CD4-positive, alpha-beta T cell treated with Interleukin-1 beta for 1 hour (primary cell): ENCODE measurements around the gene STXBP2.
A peak's percentile ranks its signal among the peaks of the same experiment; 100 is the strongest.

Source experiments
- DNase-seq, 2 donors: peaks; one replicate each; pipeline ENCODE4 v3.0.0-alpha.2; 2020 to 2022

The STXBP2 gene

DNA sequence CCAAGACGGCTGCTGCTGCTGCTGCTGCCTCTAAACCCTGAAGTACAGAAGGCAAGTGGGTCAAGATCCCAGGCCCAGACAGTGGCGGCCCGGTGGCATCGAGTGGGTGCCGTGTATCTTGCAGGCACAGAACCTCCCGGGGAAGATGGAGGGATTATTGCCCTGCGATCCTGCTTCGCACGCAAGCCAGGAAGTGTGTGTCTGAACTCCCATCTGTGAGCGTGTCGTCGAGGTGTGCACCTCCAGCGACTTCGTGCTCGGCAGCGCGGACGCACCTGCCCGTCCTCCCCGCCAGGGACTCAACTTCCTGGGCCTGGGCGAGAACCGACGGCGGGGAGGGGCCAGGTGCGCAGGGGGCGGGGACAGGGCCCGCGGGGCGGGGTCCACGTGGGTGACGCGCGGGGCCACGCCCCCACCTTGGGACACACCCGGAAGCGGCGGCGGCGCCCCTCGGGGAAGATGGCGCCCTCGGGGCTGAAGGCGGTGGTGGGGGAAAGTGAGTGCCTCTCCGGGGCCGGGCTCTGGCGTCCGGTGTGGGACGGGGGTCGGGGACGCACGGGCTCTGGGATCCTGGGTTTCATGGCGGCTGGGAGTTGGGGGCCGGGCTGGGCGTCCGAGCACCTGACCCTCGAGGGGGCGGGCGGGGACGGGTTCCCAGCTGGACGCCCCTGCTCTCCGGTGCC, at the start of gene STXBP2:
Gene STXBP2 (plus strand): TSS at position 420 of the 683 bp plus-strand sequence. CDS start 40 bp downstream, at position 460.
- peak; percentile 92 to 96 for DNase-seq

DNA sequence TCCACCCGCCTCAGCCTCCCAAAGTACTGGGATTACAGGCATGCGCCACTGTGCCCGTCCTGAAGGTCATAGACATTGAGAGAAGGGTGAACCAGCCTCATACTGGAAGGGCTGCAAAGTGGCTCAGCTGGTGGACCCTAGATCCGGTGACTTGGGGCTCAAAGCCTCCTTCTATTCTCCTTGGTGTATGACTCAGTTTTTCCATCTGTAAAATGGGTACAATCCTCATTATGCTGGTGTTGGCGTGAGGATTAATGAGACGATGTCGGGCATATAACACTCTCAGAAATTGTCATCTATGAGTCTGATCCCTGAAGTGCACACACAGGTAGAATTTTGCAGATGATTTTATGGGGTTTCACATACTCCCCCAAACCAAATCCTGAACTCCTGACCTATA, 47.1 kb upstream of the STXBP2 start:
- DNase-seq: no peak

DNA sequence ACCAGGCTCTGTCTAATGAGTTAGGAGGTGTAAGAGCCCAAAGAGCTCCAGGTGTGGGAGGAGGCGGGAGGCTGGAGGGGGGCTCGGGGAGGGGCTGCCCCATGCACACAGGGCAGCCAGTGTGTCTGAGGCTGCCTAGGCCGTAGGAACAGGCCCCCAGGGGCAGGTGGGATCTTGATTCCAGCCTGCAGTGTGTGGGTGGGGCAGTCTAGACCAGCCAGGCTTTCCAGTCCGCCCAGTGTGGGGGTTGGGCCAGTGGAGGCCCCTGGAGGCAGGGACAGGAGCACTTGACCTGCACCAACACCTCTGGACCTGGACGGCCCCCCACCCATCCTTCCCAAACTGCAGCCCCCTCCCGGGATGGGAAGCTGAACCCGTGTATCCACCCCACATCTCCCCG, 46.7 kb upstream of the STXBP2 start:
- no peak for DNase-seq

DNA sequence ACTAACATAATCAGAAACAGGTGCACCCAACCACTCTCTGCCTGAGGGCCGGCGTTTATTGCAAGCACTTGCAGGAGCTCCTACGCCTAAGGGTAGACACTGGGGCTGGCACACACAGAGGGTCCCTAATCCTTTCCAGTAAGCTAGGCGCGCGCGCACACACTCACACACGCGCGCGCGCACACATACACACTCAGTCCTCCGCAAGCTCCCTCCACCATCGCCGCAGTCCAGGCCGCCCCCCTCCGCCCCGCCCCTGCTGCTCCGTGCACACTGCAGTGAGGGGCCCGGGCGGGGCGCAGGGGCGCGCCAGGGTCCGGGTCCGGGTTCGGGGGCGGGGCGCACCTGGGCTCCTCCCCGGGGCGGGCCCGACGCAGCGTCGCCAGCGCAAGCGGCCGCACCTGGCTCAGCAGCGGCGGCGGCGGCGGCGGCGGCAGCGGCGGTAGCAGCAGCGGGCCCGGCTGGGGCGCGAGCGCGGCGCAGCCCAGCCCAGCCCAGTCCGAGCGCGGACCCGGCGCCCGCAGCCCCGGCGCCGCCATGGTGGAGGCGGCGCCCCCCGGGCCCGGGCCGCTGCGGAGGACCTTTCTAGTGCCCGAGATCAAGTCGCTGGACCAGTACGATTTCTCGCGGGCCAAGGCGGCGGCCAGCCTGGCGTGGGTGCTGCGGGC, 41.3 kb upstream of the STXBP2 start, which contains the start of gene CAMSAP3:
Gene CAMSAP3 (plus strand): TSS at position 398 of the 668 bp plus-strand sequence. CDS start 140 bp downstream, at position 538.
- DNase-seq: peak; percentile 38 to 40

DNA sequence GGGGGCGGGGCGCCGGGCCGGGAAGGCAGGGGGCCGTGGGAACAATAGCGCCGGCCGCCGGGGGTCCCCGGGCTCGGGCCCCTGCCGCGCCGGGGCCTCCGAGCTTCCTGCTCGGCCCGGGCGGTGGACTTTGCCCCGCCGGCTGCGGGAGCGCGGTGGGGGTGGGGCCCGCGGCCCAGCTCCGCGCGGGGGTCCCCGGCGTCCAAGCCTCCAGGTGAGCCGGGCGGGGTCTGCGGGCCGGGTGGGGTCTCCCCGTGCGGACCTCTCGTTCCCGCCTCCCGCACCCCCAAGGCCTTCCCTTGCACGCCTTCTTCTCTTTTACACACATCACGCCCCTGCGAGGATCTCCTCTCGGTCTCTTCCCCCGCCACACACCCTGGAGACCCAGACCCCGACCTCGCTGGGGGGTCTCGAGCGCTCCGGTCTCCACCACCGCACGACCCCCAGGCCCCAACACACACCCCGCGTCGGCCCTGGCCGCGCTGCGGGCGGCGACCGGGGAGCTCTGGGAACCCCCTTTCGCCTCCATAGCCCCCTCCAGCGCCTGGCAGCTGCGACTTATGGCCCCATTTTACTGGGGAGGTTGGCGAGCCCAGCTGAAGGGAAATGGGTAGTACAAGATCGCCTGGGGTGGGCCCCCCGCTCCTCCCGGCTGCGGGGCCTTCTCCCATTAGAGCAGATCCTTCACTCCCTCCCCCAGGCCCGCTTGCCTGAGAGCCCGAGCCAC, 40.5 kb upstream of the STXBP2 start:
- no peak for DNase-seq

GRCh38 chr19:7597689-7598088, 39.2 kb upstream of the STXBP2 start:
- DNase-seq: no peak

DNA sequence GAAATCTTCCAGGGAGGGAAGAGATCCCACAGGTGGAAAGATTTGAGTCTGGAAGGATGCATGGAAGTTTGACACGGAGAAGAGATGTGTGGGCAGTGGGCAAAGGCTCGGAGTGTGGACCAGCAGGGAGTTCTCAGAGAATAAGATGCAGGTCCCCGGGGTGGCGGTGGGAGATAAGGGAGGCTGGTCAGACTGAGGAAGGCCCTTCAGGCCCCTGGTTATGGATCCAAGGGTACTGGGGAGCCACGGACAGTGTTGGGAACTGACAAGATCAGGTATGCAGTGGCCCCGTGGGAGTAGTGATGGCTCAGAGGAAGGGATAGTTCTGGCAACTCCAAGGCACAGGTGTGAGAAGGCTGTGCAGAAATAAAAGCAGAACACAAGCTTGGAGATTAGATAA, 38.7 kb upstream of the STXBP2 start:
- DNase-seq: no peak

DNA sequence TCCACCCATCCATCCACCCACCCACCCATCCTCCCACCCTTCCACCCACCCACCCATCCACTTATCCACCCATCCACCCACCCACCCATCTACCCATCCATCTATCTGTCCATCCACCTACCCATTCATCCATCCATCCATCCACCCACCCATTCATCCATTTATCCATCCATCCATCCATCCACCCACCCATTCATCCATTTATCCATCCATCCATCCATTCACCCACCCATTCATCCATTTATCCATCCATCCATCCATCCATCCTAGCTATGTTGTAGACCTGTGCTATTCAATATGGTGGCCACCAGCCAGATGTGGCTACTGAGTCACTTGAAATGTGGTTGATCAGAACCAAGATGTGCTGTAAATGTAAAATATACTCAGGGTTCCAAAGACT, 36.2 kb upstream of the STXBP2 start:
- no peak for DNase-seq

GRCh38 chr19:7602240-7602934, 34.5 kb upstream of the STXBP2 start:
- no peak for DNase-seq

DNA sequence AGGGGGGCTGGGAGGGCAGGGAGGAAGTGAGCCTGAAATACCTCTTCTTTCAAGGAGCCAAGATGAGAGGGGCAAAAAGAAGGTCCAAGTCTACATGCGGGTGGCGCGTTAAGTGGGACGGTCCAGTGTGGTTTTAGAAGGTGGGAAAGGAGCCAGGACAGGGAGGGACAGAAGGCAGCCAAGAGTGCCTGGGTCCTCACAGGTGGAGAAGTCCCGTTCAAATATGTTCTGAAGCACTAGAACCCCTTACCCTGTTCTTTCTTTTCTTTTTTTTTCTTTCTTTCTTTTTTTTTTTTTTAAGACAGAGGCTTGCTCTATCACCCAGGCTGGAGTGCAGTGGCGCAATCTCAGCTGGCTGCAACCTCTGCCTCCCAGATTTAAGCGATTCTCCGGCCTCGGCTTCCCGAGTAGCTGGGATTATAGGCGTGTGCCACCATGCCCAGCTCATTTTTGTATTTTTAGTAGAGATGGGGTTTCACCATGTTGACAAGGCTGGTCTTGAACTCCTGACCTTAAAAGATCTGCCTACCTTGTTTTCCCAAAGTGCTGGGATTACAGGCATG, 33.9 kb upstream of the STXBP2 start:
- DNase-seq: no peak

- no peak for DNase-seq
These were observed 33.0 kb upstream of the STXBP2 start for GRCh38 chr19:7603919-7604318.

DNA sequence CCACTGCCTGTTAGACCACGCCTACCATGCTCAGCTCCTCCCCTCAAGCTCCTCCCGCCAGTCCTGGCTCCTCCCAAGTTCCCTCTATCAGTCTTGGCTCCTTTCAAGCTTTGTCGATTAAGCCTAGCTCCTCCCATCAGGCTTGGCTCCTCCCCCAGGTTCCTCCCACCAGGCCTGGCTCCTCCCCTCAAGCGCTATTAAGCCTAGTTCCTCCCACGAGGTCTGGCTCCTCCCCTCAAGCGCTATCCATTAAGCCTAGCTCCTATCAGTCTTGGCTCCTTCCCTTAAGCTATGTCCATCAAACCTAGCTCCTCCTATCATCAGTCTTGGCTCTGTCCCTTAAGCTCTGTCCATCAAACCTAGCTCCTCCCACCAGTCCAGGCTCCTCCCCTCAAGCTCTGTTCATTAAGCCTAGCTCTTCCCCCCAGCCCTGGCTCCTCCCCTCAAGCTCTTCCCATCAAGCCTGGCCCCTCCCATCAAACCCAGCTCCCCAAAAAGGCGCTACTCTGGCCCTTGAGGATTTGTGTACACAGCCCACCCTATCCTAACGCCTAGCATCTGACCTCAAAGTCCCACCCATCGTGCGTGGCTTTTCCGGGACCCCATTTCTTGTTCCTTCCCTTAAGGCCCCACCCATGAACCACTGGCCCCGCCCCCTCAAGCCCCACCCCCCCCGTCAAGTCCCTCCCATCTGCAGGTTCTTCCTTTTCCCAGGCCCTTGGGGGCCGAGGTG, 31.3 kb upstream of the STXBP2 start:
- peak; percentile 20 to 29 for DNase-seq

DNA sequence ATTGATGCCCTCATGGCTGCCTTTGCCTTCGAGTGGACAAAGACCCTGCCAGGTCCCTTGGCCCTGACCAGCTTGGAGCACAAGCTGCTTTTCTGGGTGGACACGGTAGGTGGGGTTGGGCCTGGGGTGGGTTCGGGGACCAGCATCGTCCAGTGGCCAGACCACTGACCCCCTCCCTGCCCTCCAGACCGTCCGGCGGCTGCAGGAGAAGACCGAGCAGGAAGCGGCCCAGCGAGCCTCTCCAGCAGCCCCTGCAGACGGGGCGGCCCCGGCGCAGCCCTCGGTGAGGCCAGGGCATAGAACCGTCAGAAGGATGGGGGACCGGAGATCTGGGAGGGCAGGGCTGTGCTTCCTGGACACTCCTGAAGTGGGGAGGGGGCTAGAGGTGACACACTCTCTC, 30.6 kb upstream of the STXBP2 start:
- no peak for DNase-seq

GRCh38 chr19:7607212-7607873, 29.6 kb upstream of the STXBP2 start:
- no peak for DNase-seq

DNA sequence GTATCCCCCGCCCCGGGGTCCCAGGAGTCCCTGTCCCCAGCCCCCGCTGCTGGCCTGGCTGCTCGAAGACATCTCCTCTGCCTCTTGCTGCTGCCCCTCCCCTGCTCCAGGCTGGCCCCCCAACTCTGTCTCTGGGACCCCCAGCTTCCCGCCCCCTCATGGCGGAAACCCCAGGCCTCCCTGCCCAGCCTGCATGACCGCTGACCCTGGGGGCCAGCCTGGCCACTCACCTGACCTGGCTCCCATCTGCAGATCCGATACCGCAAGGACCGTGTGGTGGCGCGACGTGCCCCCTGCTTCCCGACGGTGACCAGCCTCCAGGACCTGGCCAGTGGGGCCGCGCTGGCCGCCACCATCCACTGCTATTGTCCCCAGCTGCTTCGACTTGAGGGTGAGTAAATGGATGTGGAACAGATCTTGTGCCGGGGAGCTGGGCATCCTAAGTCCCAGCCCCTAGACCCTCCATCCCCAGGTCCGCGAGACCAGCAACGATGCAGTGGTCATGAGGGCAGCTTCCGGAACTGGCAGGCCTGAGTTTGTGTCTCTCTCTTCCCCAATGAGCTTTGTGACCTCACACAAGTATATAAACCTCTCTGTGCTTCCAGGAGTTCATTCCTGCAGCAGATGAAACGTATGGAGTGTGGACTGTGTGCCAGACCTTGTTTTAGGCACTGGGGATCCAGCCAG, 28.9 kb upstream of the STXBP2 start:
- DNase-seq: no peak

- no peak for DNase-seq
These were observed 26.2 kb upstream of the STXBP2 start for GRCh38 chr19:7610491-7611240.

DNA sequence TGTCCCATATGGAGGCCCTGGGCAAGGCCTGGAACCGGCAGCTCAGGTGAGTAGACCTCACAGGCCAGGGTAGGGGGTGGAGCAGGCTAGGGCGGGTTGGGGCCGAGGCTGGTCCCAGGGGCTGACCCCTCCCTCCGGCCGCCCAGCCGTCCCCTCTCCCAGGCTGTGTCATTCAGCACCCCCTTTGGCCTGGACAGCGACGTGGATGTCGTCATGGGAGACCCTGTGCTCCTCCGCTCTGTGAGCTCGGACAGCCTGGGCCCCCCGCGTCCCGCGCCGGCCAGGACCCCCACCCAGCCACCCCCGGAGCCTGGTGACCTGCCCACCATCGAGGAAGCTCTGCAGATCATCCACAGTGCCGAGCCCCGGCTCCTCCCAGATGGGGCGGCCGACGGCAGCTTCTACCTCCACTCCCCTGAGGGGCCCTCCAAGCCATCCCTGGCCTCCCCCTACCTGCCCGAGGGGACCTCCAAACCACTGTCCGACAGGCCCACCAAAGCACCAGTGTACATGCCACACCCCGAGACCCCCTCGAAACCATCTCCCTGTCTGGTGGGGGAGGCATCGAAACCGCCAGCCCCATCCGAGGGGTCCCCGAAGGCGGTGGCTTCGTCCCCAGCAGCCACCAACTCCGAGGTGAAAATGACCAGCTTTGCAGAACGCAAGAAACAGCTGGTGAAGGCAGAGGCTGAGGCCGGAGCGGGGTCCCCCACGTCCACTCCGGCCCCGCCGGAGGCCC, 25.2 kb upstream of the STXBP2 start:
- no peak for DNase-seq

GRCh38 chr19:7612282-7613274, 24.3 kb upstream of the STXBP2 start:
- DNase-seq: no peak
